A673 (cell line): ENCODE measurements around the gene NT5C3B.

ENCODE experiments used
- CTCF ChIP-seq: fragments of 300-800, 200-600 bp; sonication (generic); conservative IDR thresholded peaks from 2 replicates; pipeline ENCODE4 v1.5.1; 2017; ENCODE audit warnings: low read depth, mild to moderate bottlenecking, antibody characterized with exemption, low read length, moderate library complexity, mixed read lengths
- EZH2 ChIP-seq: fragments of 200-600 bp; sonication (generic); IDR thresholded peaks from 2 replicates; pipeline ENCODE4 v1.6.1; 2017; ENCODE audit warnings: borderline replicate concordance, low read depth, mild to moderate bottlenecking, mixed read lengths, antibody characterized with exemption, low read length; ENCODE audit not compliant: poor library complexity, severe bottlenecking

- no peak for TF ChIP-seq CTCF
- TF ChIP-seq EZH2 = no peak
Observed at GRCh38 chr17:41785859-41786226, 50.2 kb downstream of the NT5C3B start.
